Measurements from ENCODE around the gene ZCCHC7.

Gene ZCCHC7

DNA sequence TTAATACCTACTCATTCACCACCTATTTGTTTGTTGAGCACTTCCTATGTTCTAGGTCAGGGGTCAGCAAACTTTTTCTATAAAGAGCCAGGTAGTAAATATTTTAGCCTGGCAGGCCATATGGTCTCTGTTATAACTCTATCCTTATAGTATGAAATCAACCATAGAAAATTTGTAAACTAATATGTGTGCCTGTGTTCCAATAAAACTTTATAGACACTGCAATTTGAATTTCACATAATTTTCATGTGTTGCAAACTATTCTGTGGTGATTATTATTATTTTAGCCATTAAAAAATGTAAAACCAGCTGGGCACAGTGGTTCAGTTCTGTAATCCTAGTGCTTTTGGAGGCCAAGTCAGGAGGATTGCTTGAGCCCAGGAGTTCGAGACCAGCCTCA lies 223.3 kb downstream of the ZCCHC7 start:
- TF ChIP-seq, protein P1, sequence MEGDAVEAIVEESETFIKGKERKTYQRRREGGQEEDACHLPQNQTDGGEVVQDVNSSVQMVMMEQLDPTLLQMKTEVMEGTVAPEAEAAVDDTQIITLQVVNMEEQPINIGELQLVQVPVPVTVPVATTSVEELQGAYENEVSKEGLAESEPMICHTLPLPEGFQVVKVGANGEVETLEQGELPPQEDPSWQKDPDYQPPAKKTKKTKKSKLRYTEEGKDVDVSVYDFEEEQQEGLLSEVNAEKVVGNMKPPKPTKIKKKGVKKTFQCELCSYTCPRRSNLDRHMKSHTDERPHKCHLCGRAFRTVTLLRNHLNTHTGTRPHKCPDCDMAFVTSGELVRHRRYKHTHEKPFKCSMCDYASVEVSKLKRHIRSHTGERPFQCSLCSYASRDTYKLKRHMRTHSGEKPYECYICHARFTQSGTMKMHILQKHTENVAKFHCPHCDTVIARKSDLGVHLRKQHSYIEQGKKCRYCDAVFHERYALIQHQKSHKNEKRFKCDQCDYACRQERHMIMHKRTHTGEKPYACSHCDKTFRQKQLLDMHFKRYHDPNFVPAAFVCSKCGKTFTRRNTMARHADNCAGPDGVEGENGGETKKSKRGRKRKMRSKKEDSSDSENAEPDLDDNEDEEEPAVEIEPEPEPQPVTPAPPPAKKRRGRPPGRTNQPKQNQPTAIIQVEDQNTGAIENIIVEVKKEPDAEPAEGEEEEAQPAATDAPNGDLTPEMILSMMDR (conservative IDR thresholded peaks at IDR 0.05; ENCODE audit: low read depth, low read length): no peak

DNA sequence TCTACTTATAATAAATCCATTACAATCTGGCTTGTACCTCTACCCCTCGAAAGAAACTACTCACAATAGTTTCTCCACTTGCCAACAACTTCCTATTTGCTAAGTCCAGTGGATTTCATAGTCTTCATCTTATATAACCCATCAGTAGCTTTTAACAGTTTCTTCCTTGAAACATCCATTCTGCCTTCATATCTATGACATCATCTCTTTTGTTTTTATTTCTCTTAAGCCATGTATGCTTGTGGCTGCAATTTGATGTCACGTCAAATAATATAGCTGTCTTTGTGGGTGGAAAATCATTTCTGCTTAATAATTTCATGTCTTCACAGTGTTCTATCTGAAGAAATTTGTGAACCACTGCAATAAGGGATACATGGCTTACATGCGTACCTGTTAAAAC lies 224.7 kb downstream of the ZCCHC7 start:
- TF ChIP-seq, protein P1 (conservative IDR thresholded peaks at IDR 0.05; ENCODE audit: low read depth, low read length): no peak
- H2AFZ ChIP-seq (ENCODE audit: low read depth): no peak overlapping the region
- no peaks in the 10 kb centered on the region for H4K20me1 ChIP-seq (ENCODE audit: insufficient read depth)
- H3K9ac ChIP-seq: no peak overlapping the region
- H3K4me2 ChIP-seq: no peak overlapping the region
- H3K4me1 ChIP-seq (ENCODE audit: low read depth, poor library complexity, severe bottlenecking): no peaks in the 10 kb centered on the region
- H3K79me2 ChIP-seq (ENCODE audit: insufficient read depth, low read depth): no peaks in the 10 kb centered on the region
- H3K27me3 ChIP-seq (ENCODE audit: insufficient read depth, low read depth): no peaks in the 10 kb centered on the region
- H3K36me3 ChIP-seq (ENCODE audit: insufficient read depth): no peaks in the 10 kb centered on the region
- no peak overlapping the region for H3K4me3 ChIP-seq (IDR thresholded peaks at IDR 0.05; ENCODE audit: insufficient read depth, low read depth, low read length)
- no peak overlapping the region for H3K27ac ChIP-seq

More for the DNA sequence above, 223.3 kb downstream of the ZCCHC7 start:
- Histone ChIP-seq H3K4me1 (ENCODE audit: low read depth, poor library complexity, severe bottlenecking) (no peaks in the 10 kb centered on the region), H3K27ac (no peak overlapping the region), H3K4me2 (no peak overlapping the region), H3K4me3 (IDR thresholded peaks at IDR 0.05; ENCODE audit: insufficient read depth, low read depth, low read length) (no peak overlapping the region), H3K79me2 (ENCODE audit: insufficient read depth, low read depth) (no peaks in the 10 kb centered on the region), H4K20me1 (ENCODE audit: insufficient read depth) (no peaks in the 10 kb centered on the region), H3K9ac (no peak overlapping the region), H2AFZ (ENCODE audit: low read depth) (no peak overlapping the region), H3K36me3 (ENCODE audit: insufficient read depth) (no peaks in the 10 kb centered on the region), H3K27me3 (ENCODE audit: insufficient read depth, low read depth) (no peaks in the 10 kb centered on the region)

DNA sequence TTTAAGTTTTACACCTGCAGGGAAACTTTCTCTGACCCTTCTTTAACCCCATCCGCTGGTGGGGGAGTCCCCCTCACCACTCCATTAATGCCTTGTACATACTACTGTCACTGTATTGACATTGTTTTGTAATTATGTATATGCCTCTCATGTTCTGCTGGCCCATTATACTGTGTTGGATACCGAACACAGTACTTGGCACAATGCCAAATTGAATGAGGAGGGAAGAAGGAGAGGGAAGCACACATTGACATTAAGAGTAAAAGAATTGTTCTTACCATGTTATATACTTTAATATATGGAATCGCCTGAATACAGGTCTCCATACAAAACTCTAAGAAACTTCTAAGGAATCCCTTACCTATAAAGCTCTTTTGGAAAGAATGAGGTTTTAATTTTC lies 228.5 kb downstream of the ZCCHC7 start:
- H3K36me3 ChIP-seq (ENCODE audit: insufficient read depth): no peaks in the 10 kb centered on the region
- no peaks in the 10 kb centered on the region for H4K20me1 ChIP-seq (ENCODE audit: insufficient read depth)
- no peak overlapping the region for H3K4me3 ChIP-seq (IDR thresholded peaks at IDR 0.05; ENCODE audit: insufficient read depth, low read depth, low read length)
- no peaks in the 10 kb centered on the region for H3K27me3 ChIP-seq (ENCODE audit: insufficient read depth, low read depth)
- TF ChIP-seq, protein P1 (conservative IDR thresholded peaks at IDR 0.05; ENCODE audit: low read depth, low read length): no peak
- H3K79me2 ChIP-seq (ENCODE audit: insufficient read depth, low read depth): no peaks in the 10 kb centered on the region
- H3K27ac ChIP-seq: no peak overlapping the region
- no peak overlapping the region for H3K4me2 ChIP-seq
- no peak overlapping the region for H3K9ac ChIP-seq
- no peaks in the 10 kb centered on the region for H3K4me1 ChIP-seq (ENCODE audit: low read depth, poor library complexity, severe bottlenecking)
- H2AFZ ChIP-seq (ENCODE audit: low read depth): no peak overlapping the region

DNA sequence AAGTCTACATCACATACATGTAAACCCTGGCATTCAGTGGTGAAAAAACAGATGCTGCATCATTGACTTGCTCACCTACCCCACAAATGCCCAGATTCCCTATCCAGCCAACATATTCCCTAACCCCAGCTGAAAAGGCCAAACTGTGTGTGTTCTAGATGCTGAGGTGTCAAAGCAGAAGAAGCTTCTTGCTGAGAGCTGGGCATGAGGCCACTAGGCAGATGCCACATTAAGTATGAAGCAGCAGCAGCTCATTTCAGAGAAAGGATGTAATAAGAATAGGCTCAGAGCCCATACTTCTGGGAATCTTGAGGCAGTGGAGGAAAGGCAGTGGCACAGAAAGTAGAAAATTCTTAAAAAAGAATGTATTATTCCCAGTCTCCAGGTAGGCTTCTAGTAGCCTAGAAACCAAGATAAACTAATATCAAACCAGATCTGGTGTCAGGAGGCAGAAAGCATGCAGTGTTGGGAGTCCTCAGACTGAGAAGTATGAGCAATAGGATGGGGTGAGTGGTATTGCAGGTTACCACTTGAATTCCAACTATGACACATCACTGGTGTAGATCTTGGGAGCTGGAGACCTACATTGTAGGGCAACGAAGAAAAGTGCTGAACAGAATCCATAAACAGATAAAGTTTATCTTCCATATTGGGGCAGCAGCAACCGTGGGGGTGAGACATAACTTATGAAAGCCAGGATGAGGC lies 230.3 kb downstream of the ZCCHC7 start:
- no peaks in the 10 kb centered on the region for H3K4me1 ChIP-seq (ENCODE audit: low read depth, poor library complexity, severe bottlenecking)
- H2AFZ ChIP-seq (ENCODE audit: low read depth): no peak overlapping the region
- H3K4me3 ChIP-seq (IDR thresholded peaks at IDR 0.05; ENCODE audit: insufficient read depth, low read depth, low read length): no peak overlapping the region
- no peaks in the 10 kb centered on the region for H3K79me2 ChIP-seq (ENCODE audit: insufficient read depth, low read depth)
- no peaks in the 10 kb centered on the region for H3K36me3 ChIP-seq (ENCODE audit: insufficient read depth)
- TF ChIP-seq, protein P1 (conservative IDR thresholded peaks at IDR 0.05; ENCODE audit: low read depth, low read length): no peak
- no peak overlapping the region for H3K27ac ChIP-seq
- no peaks in the 10 kb centered on the region for H3K27me3 ChIP-seq (ENCODE audit: insufficient read depth, low read depth)
- H4K20me1 ChIP-seq (ENCODE audit: insufficient read depth): no peaks in the 10 kb centered on the region
- no peak overlapping the region for H3K9ac ChIP-seq
- no peak overlapping the region for H3K4me2 ChIP-seq
